GM21723 (cell line): ENCODE measurements around the gene GSTP1.
A peak's percentile ranks its signal among the peaks of the same experiment; 100 is the strongest.

Experiments used
- ATAC-seq: cut with Tn5 transposase; IDR thresholded peaks from one replicate; pipeline ENCODE4 v1.9.1; 2021; ENCODE audit warnings: mild to moderate bottlenecking, moderate library complexity; ENCODE audit not compliant: unreplicated experiment

The GSTP1 gene

DNA sequence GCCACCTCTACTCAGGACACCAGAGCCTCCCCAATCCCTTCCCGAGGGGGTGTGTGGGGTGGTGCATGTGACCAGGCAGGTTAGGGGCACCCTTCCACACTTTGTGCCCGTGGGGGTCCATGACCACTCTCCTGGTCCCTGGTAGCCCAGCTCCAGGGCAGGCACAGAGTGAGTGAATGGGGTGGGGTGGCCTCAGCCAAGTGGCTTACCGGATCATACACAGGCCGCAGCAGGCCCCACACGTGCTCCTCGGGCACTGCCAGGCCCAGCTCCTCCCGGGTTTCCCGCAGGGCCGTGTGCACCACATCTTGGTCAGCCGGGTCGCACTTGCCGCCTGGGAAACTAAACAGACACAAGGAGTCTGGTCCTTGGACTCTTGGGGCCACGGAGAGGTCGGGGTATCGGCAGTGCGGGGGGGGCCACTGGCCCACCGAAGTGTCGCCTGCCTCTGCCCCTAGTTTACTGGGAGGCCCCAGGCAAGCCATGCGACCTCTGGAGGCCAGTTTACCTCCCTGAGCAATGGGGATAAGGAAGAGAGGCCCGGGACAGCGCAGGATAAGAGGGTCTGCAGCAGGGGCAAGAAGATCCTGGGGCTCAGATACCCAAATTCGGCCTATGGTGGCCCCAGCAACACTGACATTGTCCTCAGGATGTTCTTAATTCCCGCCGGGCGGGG is 45.2 kb downstream of the GSTP1 start:
- ATAC-seq, result no peak

DNA sequence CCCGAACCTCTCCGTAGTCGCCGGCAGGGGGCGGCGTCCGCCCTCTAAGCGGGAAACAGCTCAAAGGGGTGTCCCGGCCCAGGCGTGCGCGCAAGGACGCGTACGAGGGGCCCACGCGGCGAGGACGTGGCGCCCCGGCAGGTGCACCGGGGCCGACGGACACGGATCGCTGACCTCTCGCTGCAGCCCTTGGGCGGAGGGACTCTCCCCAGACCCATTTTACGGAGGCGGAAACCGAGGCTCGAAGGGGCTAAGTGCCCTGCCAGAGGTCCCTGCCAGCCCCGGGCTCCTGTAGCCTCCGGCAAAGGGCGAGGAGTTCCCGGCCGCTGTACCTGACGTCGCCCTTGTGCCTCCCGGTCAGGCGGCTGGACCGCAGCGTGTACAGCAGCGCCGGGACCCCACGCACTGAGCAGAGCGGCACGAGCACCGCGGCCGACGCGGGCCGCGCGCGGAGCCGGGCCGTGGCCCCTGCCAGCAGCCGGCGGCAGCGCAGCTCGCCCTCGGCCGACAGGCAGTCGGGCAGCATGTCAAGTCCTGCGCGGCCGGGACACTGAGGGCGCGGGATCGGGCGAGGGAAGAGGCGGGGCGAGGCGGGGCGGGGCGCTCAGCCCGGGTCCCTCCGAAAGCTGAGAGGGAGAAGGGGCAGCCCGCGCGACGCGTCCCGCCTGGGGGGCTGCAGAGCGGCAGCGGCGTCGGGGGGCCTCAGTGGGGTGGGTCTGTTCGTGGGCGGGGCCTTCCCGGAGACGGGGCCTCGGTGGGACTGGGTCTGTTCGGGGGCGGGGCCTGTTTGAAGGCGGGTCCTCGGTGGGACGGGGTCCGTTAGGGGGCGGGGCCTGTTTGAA is 46.0 kb downstream of the GSTP1 start, which contains the start of gene NUDT8:
TSS of gene NUDT8 (minus strand) at position 552 of the 842 bp plus-strand sequence. CDS start at position 526, 26 bp downstream.
- ATAC-seq, result peak; percentile 61

DNA sequence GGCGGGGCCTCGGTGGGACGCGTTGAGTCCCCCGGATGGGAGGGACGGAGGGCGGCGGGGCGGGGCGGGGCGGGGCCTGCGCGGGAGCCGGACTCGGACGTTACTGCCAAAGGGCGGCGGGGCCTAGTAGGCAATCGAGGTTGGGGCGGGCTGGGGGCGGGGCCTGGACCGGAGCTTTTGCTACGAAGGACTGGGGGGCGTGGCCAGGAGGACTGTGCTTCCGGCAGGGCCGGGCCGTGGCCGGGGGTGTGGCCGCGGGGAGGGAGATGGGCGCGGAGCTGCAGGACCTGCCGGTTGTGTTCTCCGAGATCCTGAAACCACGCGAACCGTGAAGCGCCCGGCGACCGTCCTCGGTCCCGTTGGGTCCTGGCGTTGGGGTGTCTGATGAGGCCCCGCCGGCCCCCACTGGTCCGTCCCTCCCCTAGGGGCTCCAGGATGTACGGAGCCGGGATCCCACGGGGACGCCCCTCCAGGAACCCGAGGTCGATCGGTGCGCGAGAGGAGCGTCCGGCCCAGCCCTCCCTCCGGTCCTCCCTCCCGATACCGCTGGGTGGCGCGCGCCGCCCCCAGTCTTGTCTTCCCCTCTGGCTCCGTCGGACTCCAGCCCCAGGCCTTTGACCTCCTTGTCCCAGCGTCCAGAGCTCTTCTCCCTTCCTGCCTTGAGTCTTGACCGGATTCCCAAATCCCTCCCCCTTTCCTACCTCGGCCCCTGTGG is 46.8 kb downstream of the GSTP1 start:
- ATAC-seq, result peak; percentile 68

DNA sequence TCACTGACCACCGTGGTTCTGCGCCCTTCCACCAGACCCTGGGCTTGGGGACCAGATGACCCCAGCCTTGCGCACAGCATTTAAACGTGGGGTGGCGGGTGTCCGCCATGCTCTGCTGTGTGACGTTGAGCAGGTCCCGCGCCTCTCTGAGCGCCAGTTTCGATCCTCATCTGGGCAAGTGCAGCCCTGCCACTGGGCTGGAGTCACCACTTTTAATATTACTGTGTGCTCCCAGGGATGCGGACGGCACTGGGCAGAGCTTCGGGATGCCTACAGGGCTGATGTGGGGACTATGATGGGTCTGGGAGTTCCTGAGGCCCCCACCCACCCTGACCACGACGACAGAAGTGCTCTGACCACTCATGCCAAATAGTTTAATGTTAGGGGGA is 47.3 kb downstream of the GSTP1 start:
- no peak for ATAC-seq

DNA sequence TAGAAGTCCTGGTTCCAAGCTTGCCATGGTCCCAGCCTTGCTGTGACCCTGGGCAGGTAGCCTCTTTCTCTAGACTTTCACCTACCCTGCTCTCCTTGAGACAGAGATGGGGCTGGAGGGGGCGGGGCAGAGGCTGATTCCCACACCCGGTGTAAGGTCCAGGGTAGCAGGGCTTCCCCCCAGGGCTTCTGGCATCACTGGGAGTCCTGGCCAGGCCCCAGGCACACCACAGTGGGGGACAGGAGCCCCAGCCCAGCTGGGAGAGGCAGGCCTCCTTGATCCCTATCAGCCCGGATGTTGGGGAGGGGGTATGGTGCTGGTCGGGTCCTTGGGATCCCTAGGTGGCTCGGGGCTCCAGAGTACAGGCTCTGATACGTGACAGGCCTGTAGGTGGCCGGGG is 47.8 kb downstream of the GSTP1 start:
- no peak for ATAC-seq

DNA sequence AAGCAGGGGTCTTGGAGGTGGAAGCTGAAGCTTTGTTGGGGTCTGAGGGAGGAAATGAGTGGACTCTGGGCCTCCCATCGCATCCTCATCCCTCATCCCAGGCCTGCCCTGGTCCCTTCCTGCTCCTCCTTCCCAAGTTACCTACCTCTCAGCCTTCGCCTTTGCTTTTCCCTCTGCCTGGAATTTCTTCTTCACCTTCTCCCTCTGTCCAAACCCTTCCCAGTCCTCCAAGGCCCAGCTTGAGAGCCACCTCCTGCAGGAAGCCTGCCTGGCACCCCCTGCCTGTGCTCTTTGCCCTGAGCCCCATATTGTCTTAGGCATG is 48.2 kb downstream of the GSTP1 start:
- ATAC-seq, result no peak

DNA sequence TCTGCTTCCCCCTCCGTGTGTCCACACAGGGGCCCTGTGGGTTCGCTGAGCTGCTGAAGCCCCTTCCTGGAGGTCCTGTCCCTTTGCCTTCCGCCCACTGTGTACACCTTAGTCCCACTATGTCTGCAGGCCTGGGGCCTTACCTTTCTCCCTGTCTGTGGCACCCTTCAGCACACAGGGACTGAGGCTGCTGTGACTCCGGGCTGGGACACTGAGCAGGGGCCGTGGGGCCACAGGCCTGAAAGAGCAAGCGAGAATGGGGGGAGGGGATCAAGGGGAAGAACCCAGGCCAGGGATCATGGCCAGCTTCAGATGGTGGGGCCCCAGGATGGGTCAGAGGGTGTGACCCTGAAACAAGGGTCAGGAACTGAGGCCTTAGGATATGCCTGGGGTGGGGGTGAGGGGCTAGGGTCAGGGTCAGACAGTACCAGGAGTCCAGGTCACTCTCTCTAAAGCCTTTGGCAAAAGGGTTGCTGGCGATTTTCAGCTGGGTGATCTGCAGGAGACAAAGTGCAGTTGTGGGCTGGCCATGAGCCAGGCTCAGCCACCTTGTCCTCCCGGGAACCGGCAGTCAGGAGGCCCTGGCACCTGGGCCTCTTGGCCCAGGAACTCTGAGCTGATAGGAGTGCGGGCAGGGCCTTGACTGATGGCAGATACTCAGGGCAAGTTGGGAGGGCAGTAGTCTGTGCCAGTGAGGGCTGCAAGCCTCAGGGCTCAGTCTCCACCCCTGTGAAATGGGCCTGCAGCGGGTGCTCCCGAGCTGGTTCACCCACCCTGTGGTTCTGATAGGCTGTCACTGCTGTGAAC is 48.8 kb downstream of the GSTP1 start:
- ATAC-seq, result no peak

DNA sequence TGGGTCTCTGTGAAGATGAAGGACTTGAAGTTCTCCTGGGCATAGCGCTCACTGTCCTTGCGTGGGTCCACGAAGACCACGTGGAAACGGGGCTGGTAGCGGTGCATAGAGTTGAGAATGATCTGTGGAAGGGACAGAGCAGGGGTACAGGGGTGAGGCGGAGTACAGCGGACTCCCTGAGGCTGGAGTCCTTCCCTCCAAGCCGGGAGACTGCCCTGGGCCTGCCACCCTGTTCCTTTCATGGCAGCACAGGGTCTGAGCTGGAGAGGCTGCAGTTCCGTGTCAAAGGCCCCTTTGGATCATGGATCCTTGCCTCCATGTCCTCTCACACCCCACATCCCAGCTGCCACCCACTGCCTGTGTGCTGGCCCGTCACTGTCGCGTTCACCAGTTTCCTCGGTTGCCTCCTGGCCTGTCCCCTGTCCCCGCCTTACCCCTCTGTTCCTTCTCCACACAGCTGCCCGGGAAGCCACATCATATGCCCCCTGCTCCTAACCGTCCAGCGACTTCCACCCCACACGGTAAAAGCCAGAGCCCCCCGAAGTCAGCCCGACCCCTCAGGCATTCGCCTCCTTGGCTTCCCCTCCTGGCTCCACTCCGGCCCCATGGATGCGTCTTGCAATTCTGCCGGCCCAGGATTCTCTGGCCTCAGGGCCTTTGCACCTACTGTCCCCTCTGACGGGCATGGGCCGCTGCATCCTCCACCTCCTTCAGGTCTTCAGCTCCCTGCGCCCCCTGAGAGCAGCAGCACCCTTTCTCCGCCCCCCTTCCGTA is 49.6 kb downstream of the GSTP1 start:
- ATAC-seq, result no peak

DNA sequence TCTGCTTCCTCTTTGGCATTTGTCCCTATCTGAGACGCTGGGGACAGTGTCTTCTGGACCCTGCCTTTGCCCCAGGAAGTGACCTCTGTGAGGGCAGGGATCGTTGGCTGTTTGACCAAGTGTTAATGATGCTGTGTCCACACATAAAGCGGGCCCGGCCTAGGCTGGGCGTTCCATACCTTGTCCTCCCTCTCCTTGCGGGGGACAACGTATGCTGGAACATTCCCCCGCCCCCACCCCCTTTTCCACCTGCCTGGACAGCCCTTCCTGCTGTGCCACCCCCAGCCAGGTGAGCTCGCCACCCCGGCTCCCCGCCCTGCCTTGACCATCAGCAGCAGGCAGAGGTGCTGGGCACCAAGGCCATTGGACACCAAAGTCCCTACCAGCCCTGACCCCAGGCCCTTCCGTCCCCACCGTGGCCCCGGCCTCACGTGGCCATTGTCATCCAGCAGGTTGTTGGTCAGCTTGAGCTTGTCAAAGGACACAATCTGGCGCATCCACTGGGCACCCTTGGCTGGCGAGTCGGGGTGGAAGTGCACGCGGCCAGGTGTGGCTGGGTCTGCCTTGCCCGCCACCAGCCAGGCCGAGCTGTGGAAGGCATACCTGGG is 50.2 kb downstream of the GSTP1 start:
- no peak for ATAC-seq

DNA sequence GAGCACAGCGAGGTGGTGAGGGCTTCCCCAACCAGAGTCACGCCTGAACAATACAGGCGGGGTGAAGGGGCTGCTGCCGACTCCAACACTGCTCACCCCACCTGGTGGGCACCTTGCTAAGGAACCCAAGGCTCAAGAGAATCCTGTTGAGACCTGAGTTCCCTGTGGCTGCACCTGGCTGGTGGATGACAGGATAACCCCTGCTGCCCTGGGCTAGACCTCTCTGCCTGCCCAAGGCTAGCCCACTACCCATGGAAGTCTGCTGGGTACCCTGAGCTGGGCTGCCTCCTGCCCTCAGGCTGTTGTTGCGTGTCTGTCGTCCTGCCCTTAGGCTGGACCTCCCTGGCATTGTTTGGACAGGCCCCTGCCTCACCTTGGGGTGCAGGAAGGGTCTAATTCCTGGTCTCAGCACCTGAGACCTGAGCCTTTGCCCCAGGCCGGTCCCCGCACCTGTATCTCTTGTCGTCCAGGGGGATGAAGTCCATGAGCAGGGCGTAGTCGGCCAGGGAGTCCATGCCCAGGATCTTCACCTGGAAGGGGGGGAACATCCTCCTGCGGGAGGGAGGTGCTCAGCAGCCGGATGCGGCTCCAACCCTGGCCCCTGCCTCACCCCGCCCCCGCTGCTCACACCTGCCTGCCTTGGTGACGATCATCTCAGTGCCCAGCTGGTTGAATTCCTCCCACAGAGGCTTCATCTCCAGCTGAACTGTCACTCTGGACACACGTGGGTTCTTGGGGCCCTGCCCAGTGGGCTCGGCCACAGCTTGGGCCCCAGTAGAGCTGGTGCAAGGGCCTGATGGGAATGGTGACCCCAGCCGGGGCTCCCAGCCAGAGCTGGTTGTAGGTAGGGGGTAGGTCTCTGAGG is 51.0 kb downstream of the GSTP1 start:
- no peak for ATAC-seq

DNA sequence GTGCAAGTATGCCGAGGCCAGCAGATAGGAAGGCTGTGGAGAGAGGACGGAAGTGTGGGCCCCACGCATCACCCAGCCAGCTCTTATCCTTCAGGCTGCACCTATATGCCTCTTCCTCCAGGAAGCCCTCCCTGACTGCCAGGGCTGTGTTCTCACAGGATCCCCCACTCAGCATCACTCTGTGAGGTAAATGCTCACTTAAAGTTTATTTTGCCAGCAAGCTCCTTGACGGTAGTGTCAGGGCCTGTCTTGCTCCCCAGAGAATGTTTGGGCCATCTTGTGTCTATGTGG is 51.6 kb downstream of the GSTP1 start:
- no peak for ATAC-seq
